ENCODE measurements around the gene ERBB2. TPM values are rescaled to one million over a fixed set of nuclear protein-coding genes. Genes with fewer than 3 reads are reported as not detected.

ERBB2 gene
- total RNA-seq, 2 donors from 2014 or later = 110 to 133 TPM

- Histone ChIP-seq H3K9me3 (ENCODE audit: control insufficient read depth, low read length) (no peaks in the 10 kb centered on the region), H3K27ac (ENCODE audit: low read depth, low read length) (no peak overlapping the region), H3K27me3 (ENCODE audit: control insufficient read depth, insufficient read depth, low read length, poor library complexity, severe bottlenecking) (peaks cover 39% of the 10 kb centered on the region), H3K4me3 (ENCODE audit: low read length) (no peak overlapping the region), H3K4me1 (ENCODE audit: control insufficient read depth, insufficient read depth, low read length) (no peaks in the 10 kb centered on the region), H3K36me3 (ENCODE audit: control insufficient read depth, insufficient read depth, low read length) (peaks cover 4% of the 10 kb centered on the region), H3K9ac (ENCODE audit: extremely low read depth, low read length, poor library complexity, severe bottlenecking) (no peak overlapping the region)
- Mint-ChIP-seq H3K4me1 (peaks cover 15% of the 10 kb centered on the region), H3K36me3 (ENCODE audit: low read depth) (peaks cover 4% of the 10 kb centered on the region), H3K27ac (no peak overlapping the region), H3K9me3 (no peaks in the 10 kb centered on the region), H3K4me3 (no peak overlapping the region), H3K27me3 (ENCODE audit: insufficient read depth) (peaks cover 41% of the 10 kb centered on the region)
- TF ChIP-seq CTCF (conservative IDR thresholded peaks at IDR 0.05) = peak; percentile 87
- WGBS, 2 experiments (ENCODE audit: insufficient coverage in 1 of 2, insufficient read length in 1 of 2) = 82 to 88% methylated on average over 11 to 18 of the region's 19 CpGs
- peak; percentile 92 for DNase-seq
These were observed 28.0 kb upstream of the ERBB2 start for GRCh38 chr17:39671651-39672521.

GRCh38 chr17:39672522-39673334, 27.1 kb upstream of the ERBB2 start:
- H3K36me3 Mint-ChIP-seq (ENCODE audit: low read depth) = peaks cover 10% of the 10 kb centered on the region
- H3K4me3 Mint-ChIP-seq = no peak overlapping the region
- H3K4me3 ChIP-seq (ENCODE audit: low read length) = no peak overlapping the region
- peaks cover 15% of the 10 kb centered on the region for H3K4me1 Mint-ChIP-seq
- H3K36me3 ChIP-seq (ENCODE audit: control insufficient read depth, insufficient read depth, low read length) = peaks cover 5% of the 10 kb centered on the region
- H3K27me3 Mint-ChIP-seq (ENCODE audit: insufficient read depth) = peaks cover 34% of the 10 kb centered on the region
- H3K9me3 ChIP-seq (ENCODE audit: control insufficient read depth, low read length) = no peaks in the 10 kb centered on the region
- peaks cover 31% of the 10 kb centered on the region for H3K27me3 ChIP-seq (ENCODE audit: control insufficient read depth, insufficient read depth, low read length, poor library complexity, severe bottlenecking)
- no peak for DNase-seq
- no peaks in the 10 kb centered on the region for H3K4me1 ChIP-seq (ENCODE audit: control insufficient read depth, insufficient read depth, low read length)
- 93 to 96% methylated on average over 8 to 15 of the region's 15 CpGs for WGBS, 2 experiments (ENCODE audit: insufficient coverage in 1 of 2, insufficient read length in 1 of 2)
- peak; percentile 2 for TF ChIP-seq CTCF (conservative IDR thresholded peaks at IDR 0.05)
- H3K9me3 Mint-ChIP-seq = no peaks in the 10 kb centered on the region
- H3K9ac ChIP-seq (ENCODE audit: extremely low read depth, low read length, poor library complexity, severe bottlenecking) = no peak overlapping the region
- H3K27ac ChIP-seq (ENCODE audit: low read depth, low read length) = no peak overlapping the region
- H3K27ac Mint-ChIP-seq = no peak overlapping the region

DNA sequence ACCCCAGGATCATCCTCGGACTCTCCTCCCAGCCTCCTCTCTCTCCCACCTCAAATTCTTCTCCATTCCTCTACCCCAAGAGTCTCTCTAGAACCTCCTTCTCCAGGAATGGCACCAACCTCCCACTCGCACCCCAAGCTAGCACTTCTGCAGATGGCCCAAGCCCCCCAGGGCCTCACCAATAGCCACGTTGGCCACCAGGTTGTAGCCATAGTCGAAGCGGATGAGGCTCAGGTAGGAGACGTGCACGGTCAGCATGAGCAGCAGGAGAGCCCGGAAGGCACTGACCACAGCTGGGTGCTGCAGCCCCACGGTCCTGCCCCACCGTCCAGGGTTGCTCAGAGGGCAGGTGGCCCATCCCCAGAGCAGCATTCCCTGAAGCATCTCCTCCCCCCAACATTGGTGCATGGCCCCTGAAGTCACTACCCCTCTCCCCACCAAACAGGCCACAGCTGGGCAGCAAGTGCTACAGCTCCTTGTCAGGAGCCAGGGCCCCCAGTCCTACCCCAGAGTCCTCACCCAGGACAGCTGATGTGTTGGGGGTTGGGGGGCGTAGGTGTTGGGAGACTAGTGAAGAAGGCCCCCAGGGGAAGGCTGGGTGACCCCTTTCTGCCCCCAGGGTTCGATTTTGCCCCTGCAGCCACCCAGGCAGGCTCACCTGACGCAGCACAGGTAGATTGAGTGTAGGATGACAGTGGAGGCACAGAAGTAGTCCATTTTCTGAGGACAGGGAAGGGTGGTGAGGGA, 26.4 kb upstream of the ERBB2 start:
- Histone ChIP-seq H3K9ac (ENCODE audit: extremely low read depth, low read length, poor library complexity, severe bottlenecking) (no peak overlapping the region), H3K27ac (ENCODE audit: low read depth, low read length) (no peak overlapping the region), H3K9me3 (ENCODE audit: control insufficient read depth, low read length) (no peaks in the 10 kb centered on the region), H3K4me3 (ENCODE audit: low read length) (no peak overlapping the region), H3K36me3 (ENCODE audit: control insufficient read depth, insufficient read depth, low read length) (peaks cover 5% of the 10 kb centered on the region), H3K27me3 (ENCODE audit: control insufficient read depth, insufficient read depth, low read length, poor library complexity, severe bottlenecking) (peaks cover 23% of the 10 kb centered on the region), H3K4me1 (ENCODE audit: control insufficient read depth, insufficient read depth, low read length) (no peaks in the 10 kb centered on the region)
- Mint-ChIP-seq H3K4me3 (no peak overlapping the region), H3K27me3 (ENCODE audit: insufficient read depth) (peaks cover 29% of the 10 kb centered on the region), H3K27ac (no peak overlapping the region), H3K9me3 (no peaks in the 10 kb centered on the region), H3K4me1 (peaks cover 16% of the 10 kb centered on the region), H3K36me3 (ENCODE audit: low read depth) (peaks cover 10% of the 10 kb centered on the region)
- 75 to 83% methylated on average over 8 to 13 of the region's 13 CpGs for WGBS, 2 experiments (ENCODE audit: insufficient coverage in 1 of 2, insufficient read length in 1 of 2)
- no peak for TF ChIP-seq CTCF (conservative IDR thresholded peaks at IDR 0.05)
- no peak for DNase-seq
